ENCODE results near the gene EIF4G3. TPM values are rescaled to one million over a fixed set of nuclear protein-coding genes. Genes with fewer than 3 reads are reported as not detected.

Gene EIF4G3
- total RNA-seq, 1 experiment from 2014 or later = 72.0 TPM

DNA sequence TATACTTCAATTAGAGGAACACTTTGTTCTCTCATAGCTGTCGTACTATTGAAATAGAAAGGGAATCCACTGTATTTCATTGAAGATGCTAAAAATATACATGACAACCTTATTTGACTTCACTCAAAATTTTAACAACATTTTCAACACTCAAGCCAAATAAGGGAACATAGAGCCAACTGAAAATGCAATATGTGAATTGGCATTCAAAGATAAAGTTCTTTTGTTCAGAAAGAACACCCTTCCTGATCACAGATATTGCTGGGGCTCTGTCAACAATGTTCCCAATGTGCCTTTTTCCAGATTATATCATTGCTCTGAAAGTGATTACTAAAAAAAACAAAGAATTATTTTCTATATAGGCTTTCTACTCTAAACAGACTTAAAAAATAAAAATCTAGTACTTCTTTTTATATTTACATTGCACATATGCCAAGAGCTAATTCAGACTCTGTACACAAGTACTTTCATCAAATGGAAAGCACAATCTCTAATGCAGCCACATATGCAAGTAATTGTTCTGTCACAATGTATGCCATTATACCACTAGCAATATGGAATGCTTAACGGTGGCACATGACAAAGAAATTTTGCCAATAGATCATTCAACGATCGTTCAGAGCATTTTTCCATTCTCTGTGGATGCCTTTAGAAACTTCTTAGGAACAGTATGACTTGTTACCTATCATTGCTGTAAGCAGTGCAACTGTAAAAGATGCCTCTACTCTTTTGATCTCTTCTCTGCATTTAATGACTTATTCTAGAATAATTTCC lies 171.0 kb downstream of the EIF4G3 start:
- H3T11ph ChIP-seq (ENCODE audit: low read length) = no peak overlapping the region
- H3K4me1 ChIP-seq (ENCODE audit: insufficient read depth, low read length) = no peaks in the 10 kb centered on the region
- Mint-ChIP-seq H3K9me3 (no peaks in the 10 kb centered on the region), H3K36me3 (ENCODE audit: insufficient read depth in 1 of 3, low read depth in 3 of 3) (peaks cover 0 to 2% (median 0%) of the 10 kb centered on the region in 3 experiments; a peak in 1 of 7 replicates), H3K27me3 (ENCODE audit: low read depth) (no peaks in the 10 kb centered on the region), H3K4me1 (no peaks in the 10 kb centered on the region), H3K27ac (no peak overlapping the region), H3K4me3 (no peak overlapping the region)
- no peak overlapping the region for H2BK20ac ChIP-seq (ENCODE audit: low read depth, low read length, poor library complexity, severe bottlenecking)
- no CpG with 5 or more reads among the region's 4 CpGs for WGBS (ENCODE audit: extremely low coverage, insufficient read length, low lambda C conversion rate)
- H2BK12ac ChIP-seq (ENCODE audit: insufficient read length, low read depth, low read length) = no peak overlapping the region
- H4K20me1 ChIP-seq (ENCODE audit: control insufficient read depth, insufficient read depth, insufficient read length) = no peaks in the 10 kb centered on the region
- no peak overlapping the region for H3K14ac ChIP-seq (ENCODE audit: insufficient read depth, low read length)
- H2AFZ ChIP-seq (ENCODE audit: low read length) = no peak overlapping the region
- no peaks in the 10 kb centered on the region for H3K9me3 ChIP-seq (ENCODE audit: control insufficient read depth, low read depth, low read length)
- no peak overlapping the region for H3K18ac ChIP-seq (ENCODE audit: insufficient read length, low read depth, low read length)
- no peak overlapping the region for H4K5ac ChIP-seq (ENCODE audit: insufficient read length, low read depth, low read length)
- no peak for TF ChIP-seq CTCF (conservative IDR thresholded peaks at IDR 0.05)
- no peak overlapping the region for H4K8ac ChIP-seq (replicated peaks; ENCODE audit: insufficient read length, low read depth, low read length)
- no peak overlapping the region for H3K27ac ChIP-seq (ENCODE audit: insufficient read length, low read depth, low read length)
- H3K4me2 ChIP-seq (ENCODE audit: insufficient read depth, insufficient read length, low read length) = no peak overlapping the region
- H2BK15ac ChIP-seq (ENCODE audit: low read depth, low read length) = no peak overlapping the region
- no peak for DNase-seq
- no peak overlapping the region for H4K91ac ChIP-seq (ENCODE audit: insufficient read length, low read depth, low read length)
- H3K79me2 ChIP-seq (ENCODE audit: insufficient read depth, low read length) = no peaks in the 10 kb centered on the region
- no peak overlapping the region for H2BK120ac ChIP-seq (ENCODE audit: low read depth, low read length, poor library complexity, severe bottlenecking)
- H2BK5ac ChIP-seq (ENCODE audit: insufficient read length, low read length) = no peak overlapping the region
- no peaks in the 10 kb centered on the region for H3K27me3 ChIP-seq (ENCODE audit: insufficient read depth, low read length)
- no peak overlapping the region for H2AK5ac ChIP-seq (ENCODE audit: insufficient read length, low read length)
- H3K9ac ChIP-seq (ENCODE audit: extremely low read depth, insufficient read length, low read length) = no peak overlapping the region
- H3K4ac ChIP-seq (ENCODE audit: low read depth, low read length) = no peak overlapping the region
- no peaks in the 10 kb centered on the region for H3K23me2 ChIP-seq (ENCODE audit: insufficient read length, low read depth, low read length, poor library complexity, severe bottlenecking)
- H3K56ac ChIP-seq (ENCODE audit: insufficient read length, low read depth, low read length) = no peak overlapping the region
- H3K79me1 ChIP-seq (ENCODE audit: insufficient read depth, low read depth, low read length, poor library complexity, severe bottlenecking) = peaks cover 2% of the 10 kb centered on the region
- H3K23ac ChIP-seq (ENCODE audit: insufficient read length, low read depth, low read length) = no peak overlapping the region
